ENCODE measurements around the gene RNPS1. TPM values are rescaled to one million over a fixed set of nuclear protein-coding genes. Genes with fewer than 3 reads are reported as not detected.
A peak's percentile ranks its signal among the peaks of the same experiment; 100 is the strongest.

Gene RNPS1
- total RNA-seq, 1 donor from 2014 or later, result 390 TPM

GRCh38 chr16:2210386-2211365 lies 57.2 kb downstream of the RNPS1 start, which contains the start of gene BRICD5:
Gene BRICD5 (minus strand): TSS chr16:2210863. CDS start chr16:2210833, 30 bp downstream.
- H3K27me3 Mint-ChIP-seq (ENCODE audit: low read depth), result peaks cover 8% of the 10 kb centered on the region
- peaks cover 9% of the 10 kb centered on the region for H3K36me3 Mint-ChIP-seq (ENCODE audit: low read depth)
- peaks cover 40% of the 10 kb centered on the region for H3K4me1 Mint-ChIP-seq
- H3K9me3 Mint-ChIP-seq, result no peaks in the 10 kb centered on the region
- peak within 1 kb of the TSS; percentile 94 for H3K4me3 Mint-ChIP-seq
- H3K27ac Mint-ChIP-seq (ENCODE audit: unreplicated experiment), result peak within 1 kb of the TSS; percentile 89
- TF ChIP-seq, protein P1, sequence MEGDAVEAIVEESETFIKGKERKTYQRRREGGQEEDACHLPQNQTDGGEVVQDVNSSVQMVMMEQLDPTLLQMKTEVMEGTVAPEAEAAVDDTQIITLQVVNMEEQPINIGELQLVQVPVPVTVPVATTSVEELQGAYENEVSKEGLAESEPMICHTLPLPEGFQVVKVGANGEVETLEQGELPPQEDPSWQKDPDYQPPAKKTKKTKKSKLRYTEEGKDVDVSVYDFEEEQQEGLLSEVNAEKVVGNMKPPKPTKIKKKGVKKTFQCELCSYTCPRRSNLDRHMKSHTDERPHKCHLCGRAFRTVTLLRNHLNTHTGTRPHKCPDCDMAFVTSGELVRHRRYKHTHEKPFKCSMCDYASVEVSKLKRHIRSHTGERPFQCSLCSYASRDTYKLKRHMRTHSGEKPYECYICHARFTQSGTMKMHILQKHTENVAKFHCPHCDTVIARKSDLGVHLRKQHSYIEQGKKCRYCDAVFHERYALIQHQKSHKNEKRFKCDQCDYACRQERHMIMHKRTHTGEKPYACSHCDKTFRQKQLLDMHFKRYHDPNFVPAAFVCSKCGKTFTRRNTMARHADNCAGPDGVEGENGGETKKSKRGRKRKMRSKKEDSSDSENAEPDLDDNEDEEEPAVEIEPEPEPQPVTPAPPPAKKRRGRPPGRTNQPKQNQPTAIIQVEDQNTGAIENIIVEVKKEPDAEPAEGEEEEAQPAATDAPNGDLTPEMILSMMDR (conservative IDR thresholded peaks at IDR 0.05), result no peak
- no peak for DNase-seq (ENCODE audit: low read depth, low spot score)

DNA sequence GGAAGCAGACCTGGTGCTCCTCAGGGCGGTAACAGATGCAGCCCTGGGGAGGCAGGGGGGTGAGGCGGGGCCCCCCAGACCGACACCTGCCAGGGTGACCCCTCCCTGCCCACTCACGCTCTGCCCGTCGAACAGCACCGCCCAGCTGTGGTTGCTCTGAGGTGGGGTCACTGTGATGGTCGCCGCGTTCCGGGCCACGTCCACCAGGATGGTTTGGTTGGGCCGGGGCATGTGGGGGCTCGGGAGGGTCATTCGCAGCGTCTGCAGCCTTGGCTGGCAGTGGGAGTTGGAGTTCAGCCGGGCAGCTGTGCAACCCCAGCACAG lies 58.0 kb downstream of the RNPS1 start:
- Mint-ChIP-seq H3K36me3 (ENCODE audit: low read depth) (peaks cover 9% of the 10 kb centered on the region), H3K27ac (ENCODE audit: unreplicated experiment) (no peak overlapping the region), H3K4me1 (peaks cover 36% of the 10 kb centered on the region), H3K9me3 (no peaks in the 10 kb centered on the region), H3K4me3 (no peak overlapping the region), H3K27me3 (ENCODE audit: low read depth) (peaks cover 8% of the 10 kb centered on the region)
- DNase-seq (ENCODE audit: low read depth, low spot score), result no peak
- TF ChIP-seq, protein P1 (conservative IDR thresholded peaks at IDR 0.05), result no peak

DNA sequence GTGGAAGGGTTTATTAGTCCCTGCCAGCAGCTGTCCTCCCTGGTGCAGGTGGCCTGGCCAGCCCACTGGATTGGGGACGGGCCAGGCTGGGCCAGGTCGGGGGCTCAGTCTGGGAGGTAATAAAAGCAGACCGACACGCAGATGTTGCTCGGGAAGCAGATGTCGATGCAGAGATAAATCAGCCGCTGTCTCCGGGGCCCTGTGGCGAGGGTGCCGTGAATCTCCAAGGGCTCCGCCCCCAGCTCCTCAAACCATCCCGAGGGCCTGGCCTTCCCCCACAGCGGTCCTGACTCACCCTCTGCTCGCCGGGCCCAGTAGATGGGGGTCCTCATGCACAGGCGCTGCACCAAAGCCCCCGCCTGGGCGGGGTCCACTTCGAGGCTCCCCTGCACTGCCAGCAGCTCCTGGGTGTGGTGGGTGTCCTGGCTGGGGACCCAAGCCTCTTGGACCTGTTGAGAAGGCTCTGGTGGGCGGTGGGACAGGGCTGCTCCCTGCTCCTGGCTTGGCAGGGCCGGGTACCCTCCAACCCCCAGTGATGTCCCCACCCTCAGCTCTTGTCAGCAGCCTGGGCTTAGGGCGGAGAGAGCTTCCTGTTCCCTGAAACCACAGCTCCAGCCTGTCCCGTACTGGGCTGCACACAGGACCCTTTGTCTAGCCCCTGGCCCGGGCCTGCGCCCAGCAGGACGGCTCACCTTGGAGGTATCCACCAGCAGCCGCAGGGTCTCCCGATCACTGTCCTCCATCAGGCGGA lies 58.5 kb downstream of the RNPS1 start:
- no peak for DNase-seq (ENCODE audit: low read depth, low spot score)
- H3K4me1 Mint-ChIP-seq, result peaks cover 40% of the 10 kb centered on the region
- no peak overlapping the region for H3K27ac Mint-ChIP-seq (ENCODE audit: unreplicated experiment)
- no peak overlapping the region for H3K4me3 Mint-ChIP-seq
- TF ChIP-seq, protein P1 (conservative IDR thresholded peaks at IDR 0.05), result no peak
- H3K9me3 Mint-ChIP-seq, result no peaks in the 10 kb centered on the region
- H3K36me3 Mint-ChIP-seq (ENCODE audit: low read depth), result peaks cover 9% of the 10 kb centered on the region
- peaks cover 5% of the 10 kb centered on the region for H3K27me3 Mint-ChIP-seq (ENCODE audit: low read depth)

DNA sequence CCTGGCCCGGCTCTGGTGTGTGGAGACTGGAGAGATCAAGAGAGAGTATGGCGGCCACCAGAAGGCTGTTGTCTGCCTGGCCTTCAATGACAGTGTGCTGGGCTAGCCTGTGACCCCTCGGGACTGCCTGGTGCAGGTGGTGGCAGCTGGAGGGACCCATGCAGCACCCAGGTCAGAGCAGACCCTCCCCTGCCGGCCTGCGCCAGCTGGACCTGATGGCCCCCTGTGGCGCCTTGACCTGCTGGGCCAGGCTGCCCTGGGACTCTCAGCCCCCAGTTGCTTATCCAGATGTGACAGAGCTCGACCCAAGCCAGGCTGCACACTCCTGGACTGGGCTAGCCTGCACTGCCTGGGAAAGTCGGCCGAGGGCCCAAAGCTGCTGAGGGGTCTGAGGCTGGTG lies 59.2 kb downstream of the RNPS1 start:
- peaks cover 5% of the 10 kb centered on the region for H3K27me3 Mint-ChIP-seq (ENCODE audit: low read depth)
- H3K27ac Mint-ChIP-seq (ENCODE audit: unreplicated experiment), result no peak overlapping the region
- no peaks in the 10 kb centered on the region for H3K9me3 Mint-ChIP-seq
- DNase-seq (ENCODE audit: low read depth, low spot score), result no peak
- TF ChIP-seq, protein P1 (conservative IDR thresholded peaks at IDR 0.05), result no peak
- H3K4me1 Mint-ChIP-seq, result peaks cover 42% of the 10 kb centered on the region
- H3K36me3 Mint-ChIP-seq (ENCODE audit: low read depth), result peaks cover 9% of the 10 kb centered on the region
- H3K4me3 Mint-ChIP-seq, result no peak overlapping the region

DNA sequence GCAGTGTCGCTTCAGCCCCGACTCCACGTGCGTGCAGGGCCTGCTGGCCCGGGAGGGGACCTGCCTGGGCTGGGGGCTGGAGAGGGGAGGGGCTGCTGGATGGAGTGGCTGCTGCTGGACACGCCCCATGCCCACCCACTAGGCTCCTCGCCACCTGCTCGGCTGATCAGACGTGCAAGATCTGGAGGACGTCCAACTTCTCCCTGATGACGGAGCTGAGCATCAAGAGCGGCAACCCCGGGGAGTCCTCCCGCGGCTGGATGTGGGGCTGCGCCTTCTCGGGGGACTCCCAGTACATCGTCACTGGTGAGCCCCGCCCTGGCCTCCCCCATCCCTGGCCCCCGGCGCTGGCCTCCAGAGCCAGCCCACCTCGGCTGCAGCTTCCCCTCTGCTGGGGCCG lies 59.6 kb downstream of the RNPS1 start:
- no peak for DNase-seq (ENCODE audit: low read depth, low spot score)
- no peak overlapping the region for H3K27ac Mint-ChIP-seq (ENCODE audit: unreplicated experiment)
- TF ChIP-seq, protein P1 (conservative IDR thresholded peaks at IDR 0.05), result no peak

More for the DNA sequence above, 59.6 kb downstream of the RNPS1 start:
- Mint-ChIP-seq H3K4me3 (peak overlapping the region; percentile 87), H3K27me3 (ENCODE audit: low read depth) (peaks cover 4% of the 10 kb centered on the region), H3K36me3 (ENCODE audit: low read depth) (peaks cover 7% of the 10 kb centered on the region), H3K4me1 (peaks cover 42% of the 10 kb centered on the region), H3K9me3 (no peaks in the 10 kb centered on the region)
